Peyer's patch (tissue), 4 donors: ENCODE data around the gene USH2A.

ENCODE experiments used
- POLR2A ChIP-seq, 2 donors: fragments of 450-650 bp; IDR thresholded peaks; one replicate each; pipeline ENCODE4 v1.5.1; 2017; ENCODE audit warnings: antibody characterized with exemption in 2 of 2, mild to moderate bottlenecking in 2 of 2, moderate library complexity in 2 of 2
- TF ChIP-seq, protein P1 (sequence below), 6 experiments: fragments of 450-650 bp in 4 of 6; fragments of 200-600 bp in 2 of 6; sonication (generic) in 1 of 6; IDR thresholded peaks; one replicate each; pipeline ENCODE4 v1.5.1; 2017 to 2019; ENCODE audit warnings: antibody characterized with exemption in 6 of 6, mild to moderate bottlenecking in 3 of 6, moderate library complexity in 1 of 6

DNA sequence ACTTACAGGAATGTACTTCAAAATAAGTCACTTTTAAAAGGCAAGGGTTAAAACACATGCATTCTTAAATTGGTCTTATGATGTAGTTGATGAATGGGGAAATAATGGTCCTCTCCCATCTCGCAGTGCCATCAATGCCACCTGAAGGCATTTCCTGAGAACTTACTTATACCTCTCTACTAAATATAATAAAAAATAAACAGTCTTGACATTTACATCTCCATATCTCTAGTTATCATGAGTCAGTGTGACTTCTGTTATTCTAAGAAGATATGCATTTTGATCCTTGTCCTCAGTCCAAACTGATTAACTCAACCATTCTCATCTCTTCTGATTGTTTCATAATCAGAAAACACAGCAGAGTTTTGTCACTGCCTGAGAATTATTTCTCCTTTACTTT lies 253.9 kb downstream of the USH2A start:
- TF ChIP-seq, protein P1, sequence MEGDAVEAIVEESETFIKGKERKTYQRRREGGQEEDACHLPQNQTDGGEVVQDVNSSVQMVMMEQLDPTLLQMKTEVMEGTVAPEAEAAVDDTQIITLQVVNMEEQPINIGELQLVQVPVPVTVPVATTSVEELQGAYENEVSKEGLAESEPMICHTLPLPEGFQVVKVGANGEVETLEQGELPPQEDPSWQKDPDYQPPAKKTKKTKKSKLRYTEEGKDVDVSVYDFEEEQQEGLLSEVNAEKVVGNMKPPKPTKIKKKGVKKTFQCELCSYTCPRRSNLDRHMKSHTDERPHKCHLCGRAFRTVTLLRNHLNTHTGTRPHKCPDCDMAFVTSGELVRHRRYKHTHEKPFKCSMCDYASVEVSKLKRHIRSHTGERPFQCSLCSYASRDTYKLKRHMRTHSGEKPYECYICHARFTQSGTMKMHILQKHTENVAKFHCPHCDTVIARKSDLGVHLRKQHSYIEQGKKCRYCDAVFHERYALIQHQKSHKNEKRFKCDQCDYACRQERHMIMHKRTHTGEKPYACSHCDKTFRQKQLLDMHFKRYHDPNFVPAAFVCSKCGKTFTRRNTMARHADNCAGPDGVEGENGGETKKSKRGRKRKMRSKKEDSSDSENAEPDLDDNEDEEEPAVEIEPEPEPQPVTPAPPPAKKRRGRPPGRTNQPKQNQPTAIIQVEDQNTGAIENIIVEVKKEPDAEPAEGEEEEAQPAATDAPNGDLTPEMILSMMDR (IDR thresholded peaks at IDR 0.05) = no peak
- TF ChIP-seq POLR2A (IDR thresholded peaks at IDR 0.05) = no peak
